Keratinocyte (primary cell): ENCODE results near the gene MEGF10. TPM values are rescaled to one million over a fixed set of nuclear protein-coding genes. Genes with fewer than 3 reads are reported as not detected.

Source experiments
- DNase-seq: peaks from one replicate; pipeline ENCODE4 v3.0.0-alpha.2; 2011; ENCODE audit warnings: low read depth, missing footprints, low spot score
- FAIRE-seq: peaks from 2 replicates; lab custom pipeline; 2011; peaks lifted over from hg19 to GRCh38; lab: Jason Lieb, UNC
- H2AFZ ChIP-seq: 2 replicates; pipeline ENCODE4 v1.6.0; 2012; ENCODE audit warnings: low read length, control low read depth, inconsistent platforms; ENCODE audit not compliant: control insufficient read depth
- H3K27ac ChIP-seq: 2 replicates; pipeline ENCODE4 v1.5.1; 2011; ENCODE audit warnings: low read length; ENCODE audit not compliant: control insufficient read depth, insufficient read depth
- H3K27me3 ChIP-seq: 3 replicates; pipeline ENCODE4 v1.6.0; 2011; ENCODE audit warnings: low read length; ENCODE audit not compliant: control insufficient read depth, insufficient read depth; ENCODE audit errors: extremely low read depth
- H3K36me3 ChIP-seq, 2 experiments: 2 replicates in 1 of 2; 3 replicates in 1 of 2; pipeline ENCODE4 v1.5.1; 2011; ENCODE audit warnings: low read length in 2 of 2, mild to moderate bottlenecking in 1 of 2; ENCODE audit not compliant: control insufficient read depth in 2 of 2, insufficient read depth in 2 of 2; ENCODE audit errors: extremely low read depth in 1 of 2
- H3K4me1 ChIP-seq: 3 replicates; pipeline ENCODE4 v1.5.1; 2011; ENCODE audit warnings: low read length; ENCODE audit not compliant: control insufficient read depth, insufficient read depth; ENCODE audit errors: extremely low read depth
- H3K4me2 ChIP-seq: 3 replicates; pipeline ENCODE4 v1.6.0; 2011; ENCODE audit warnings: low read depth, low read length; ENCODE audit not compliant: control insufficient read depth, insufficient read depth; ENCODE audit errors: extremely low read depth
- H3K4me3 ChIP-seq, 3 experiments: fragments of 200-600 bp in 1 of 3; sonication (generic) in 1 of 3; 2 replicates in 2 of 3; 3 replicates in 1 of 3; pipeline ENCODE4 v1.5.1; 2011 to 2016; ENCODE audit warnings: low read length in 3 of 3, mild to moderate bottlenecking in 3 of 3, control low read depth in 2 of 3, inconsistent platforms in 1 of 3, low read depth in 1 of 3, mixed read lengths in 1 of 3, mixed run types in 1 of 3, moderate library complexity in 1 of 3; ENCODE audit not compliant: control insufficient read depth in 2 of 3, insufficient read depth in 2 of 3; ENCODE audit errors: extremely low read depth in 1 of 3
- H3K79me2 ChIP-seq: 2 replicates; pipeline ENCODE4 v1.6.0; 2012; ENCODE audit warnings: low read length; ENCODE audit not compliant: control insufficient read depth, insufficient read depth
- H3K9ac ChIP-seq: 3 replicates; pipeline ENCODE4 v1.6.0; 2011; ENCODE audit warnings: low read length; ENCODE audit not compliant: control insufficient read depth, insufficient read depth; ENCODE audit errors: extremely low read depth
- H3K9me1 ChIP-seq: 3 replicates; pipeline ENCODE4 v1.6.0; 2011; ENCODE audit warnings: low read length; ENCODE audit not compliant: control insufficient read depth, insufficient read depth; ENCODE audit errors: extremely low read depth
- H3K9me3 ChIP-seq: 2 replicates; pipeline ENCODE4 v1.5.1; 2012; ENCODE audit warnings: low read depth, low read length; ENCODE audit not compliant: control insufficient read depth
- H4K20me1 ChIP-seq: 3 replicates; pipeline ENCODE4 v1.6.0; 2011; ENCODE audit warnings: low read length; ENCODE audit not compliant: control insufficient read depth, insufficient read depth; ENCODE audit errors: extremely low read depth
- CTCF ChIP-seq, 3 experiments: IDR thresholded peaks in 1 of 3; conservative IDR thresholded peaks in 1 of 3; optimal IDR thresholded peaks in 1 of 3; 2 replicates in 2 of 3; 3 replicates in 1 of 3; pipeline versions ENCODE3 to v1.5.1; 2011; ENCODE audit warnings: low read length in 3 of 3, mild to moderate bottlenecking in 3 of 3, moderate library complexity in 2 of 3, control low read depth in 1 of 3, inconsistent platforms in 1 of 3; ENCODE audit not compliant: insufficient read depth in 2 of 3; ENCODE audit errors: extremely low read depth in 1 of 3
- EZH2 ChIP-seq: IDR thresholded peaks from one replicate; pipeline ENCODE4 v1.6.1; 2012; ENCODE audit warnings: inconsistent platforms, mild to moderate bottlenecking, low read length, moderate library complexity
- dilution Hi-C: fragments of 300-500 bp; cut with MboI; formaldehyde crosslinking; loops from one replicate; pipeline ENCODE4 v1.7.0; 2020; ENCODE audit warnings: low sequenced_read_pairs; ENCODE audit not compliant: extremely low pct_ligation_motif_present
- polyA plus RNA-seq, 5 experiments: library from polyadenylated mRNA; depleted of rRNA in 3 of 5; stranded (reverse) in 3 of 5; stranded (forward) in 1 of 5; unstranded in 1 of 5; fragments of >200 nt; gene quantifications; 1 replicate in 1 of 5; 2 replicates in 3 of 5; 3 replicates in 1 of 5; pipeline versions ENCODE4 v1.2.1 to v1.2.3, GENCODE V29; 2011 to 2012; ENCODE audit warnings: missing spikeins in 2 of 5, low read depth in 1 of 5, low replicate concordance in 1 of 5

The MEGF10 gene
- polyA plus RNA-seq, 1 donor (not counting 4 experiments of a cell fraction or from before 2014, with no cell fraction given) = not detected

GRCh38 chr5:127440831-127441230 is 150.2 kb downstream of the MEGF10 start:
- H3K4me3 ChIP-seq = no peak overlapping the region
- H3K27me3 ChIP-seq = peaks cover 3% of the 10 kb centered on the region
- no peaks in the 10 kb centered on the region for H3K9me3 ChIP-seq
- H4K20me1 ChIP-seq = no peaks in the 10 kb centered on the region
- dilution Hi-C loops = no loop called here
- no peaks in the 10 kb centered on the region for H3K36me3 ChIP-seq
- DNase-seq (no peak), FAIRE-seq (no peak)
- no peak overlapping the region for H3K4me2 ChIP-seq
- H3K27ac ChIP-seq = no peak overlapping the region
- H3K9ac ChIP-seq = no peak overlapping the region
- TF ChIP-seq CTCF (optimal IDR thresholded peaks at IDR 0.05 in 1 of 3, IDR thresholded peaks at IDR 0.05 in 1 of 3, conservative IDR thresholded peaks at IDR 0.05 in 1 of 3; ENCODE audit: extremely low read depth in 1 of 3, insufficient read depth in 2 of 3, low read length in 3 of 3) (no peak), EZH2 (no peak)
- H3K4me1 ChIP-seq = no peaks in the 10 kb centered on the region
- H3K9me1 ChIP-seq = no peaks in the 10 kb centered on the region
- no peak overlapping the region for H2AFZ ChIP-seq
- H3K79me2 ChIP-seq = no peaks in the 10 kb centered on the region

GRCh38 chr5:127441799-127442484 is 151.3 kb downstream of the MEGF10 start:
- H2AFZ ChIP-seq = no peak overlapping the region
- H3K4me3 ChIP-seq = no peak overlapping the region
- H3K9me3 ChIP-seq = no peaks in the 10 kb centered on the region
- H3K9me1 ChIP-seq = no peaks in the 10 kb centered on the region
- no peaks in the 10 kb centered on the region for H3K36me3 ChIP-seq
- no peaks in the 10 kb centered on the region for H3K79me2 ChIP-seq
- no peak overlapping the region for H3K9ac ChIP-seq
- no peak for FAIRE-seq
- no peak overlapping the region for H3K27ac ChIP-seq
- dilution Hi-C loops = no loop called here
- DNase-seq = no peak
- H3K27me3 ChIP-seq = peaks cover 3% of the 10 kb centered on the region
- H3K4me1 ChIP-seq = no peaks in the 10 kb centered on the region
- no peak overlapping the region for H3K4me2 ChIP-seq
- H4K20me1 ChIP-seq = no peaks in the 10 kb centered on the region
- TF ChIP-seq EZH2 = no peak
- TF ChIP-seq CTCF (optimal IDR thresholded peaks at IDR 0.05 in 1 of 3, IDR thresholded peaks at IDR 0.05 in 1 of 3, conservative IDR thresholded peaks at IDR 0.05 in 1 of 3; ENCODE audit: extremely low read depth in 1 of 3, insufficient read depth in 2 of 3, low read length in 3 of 3) = peak in 1 of 3 experiments; percentile 14
